B cell (primary cell): Measurements from ENCODE around the gene CLIP4. TPM values are rescaled to one million over a fixed set of nuclear protein-coding genes. Genes with fewer than 3 reads are reported as not detected.

Experiments
- ATAC-seq: fragments of 200-7000 bp; cut with Tn5 transposase; one replicate; pipeline ENCODE4 v1.10.0; 2021; ENCODE audit warnings: low read depth, mild to moderate bottlenecking, moderate number of reproducible peaks, moderate library complexity
- CTCF ChIA-PET: fragments of 350-600 bp; sonication (Branson Sonifier 250); formaldehyde crosslinking; loops from one replicate; lab custom pipeline; 2021; ENCODE audit warnings: antibody characterized with exemption, inconsistent platforms; lab: Charles Lee
- POLR2A ChIA-PET: fragments of 350-600 bp; sonication (Branson Sonifier 250); formaldehyde crosslinking; loops from one replicate; lab custom pipeline; 2021; ENCODE audit warnings: antibody characterized with exemption; lab: Charles Lee
- DNase-seq: peaks from one replicate; pipeline ENCODE4 v3.0.0; 2013
- H2AFZ ChIP-seq: 2 replicates; pipeline ENCODE4 v1.6.1; 2012; ENCODE audit warnings: mild to moderate bottlenecking, low read depth, low read length; ENCODE audit not compliant: insufficient read depth, poor library complexity, severe bottlenecking
- H3K27ac ChIP-seq, 2 donors: 1 replicate in 1 of 2; 2 replicates in 1 of 2; pipeline ENCODE4 v1.5.1; 2012 to 2013; ENCODE audit warnings: low read length in 2 of 2, mild to moderate bottlenecking in 2 of 2, moderate library complexity in 1 of 2
- H3K27me3 ChIP-seq, 4 experiments: fragments of 200-600 bp in 1 of 4; sonication (generic) in 1 of 4; replicated peaks in 1 of 4; 1 replicate in 2 of 4; 2 replicates in 2 of 4; pipeline versions ENCODE4 v1.6.1 to v1.7.0; 2013 to 2016; ENCODE audit warnings: low read length in 3 of 4, mild to moderate bottlenecking in 2 of 4, mixed read lengths in 1 of 4, moderate library complexity in 1 of 4; ENCODE audit not compliant: insufficient read depth in 4 of 4, control insufficient read depth in 3 of 4; ENCODE audit errors: control extremely low read depth in 1 of 4
- H3K36me3 ChIP-seq, 2 experiments: replicated peaks in 1 of 2; 1 replicate in 1 of 2; 2 replicates in 1 of 2; pipeline versions ENCODE4 v1.6.1 to v1.7.1; 2013; ENCODE audit warnings: low read length in 1 of 2; ENCODE audit not compliant: insufficient read depth in 2 of 2, control insufficient read depth in 1 of 2; ENCODE audit errors: control extremely low read depth in 1 of 2, extremely low read depth in 1 of 2
- H3K4me1 ChIP-seq, 2 donors: fragments of 200-600 bp in 1 of 2; sonication (generic) in 1 of 2; 1 replicate in 1 of 2; 2 replicates in 1 of 2; pipeline versions ENCODE4 v1.5.1 to v1.6.1; 2013 to 2017; ENCODE audit warnings: low read length in 2 of 2; ENCODE audit not compliant: control insufficient read depth in 2 of 2, insufficient read depth in 2 of 2
- H3K4me2 ChIP-seq: replicated peaks from 2 replicates; pipeline ENCODE3; 2012; ENCODE audit warnings: mild to moderate bottlenecking, low read depth, low read length; ENCODE audit not compliant: poor library complexity, severe bottlenecking
- H3K4me3 ChIP-seq, 5 experiments: fragments of 200-600 bp in 1 of 5; sonication (generic) in 1 of 5; 1 replicate in 3 of 5; 2 replicates in 2 of 5; pipeline versions ENCODE4 v1.5.1 to v1.7.0; 2011 to 2016; ENCODE audit warnings: low read length in 4 of 5, mild to moderate bottlenecking in 4 of 5, low read depth in 2 of 5, control low read depth in 1 of 5, moderate library complexity in 1 of 5; ENCODE audit not compliant: insufficient read depth in 1 of 5; ENCODE audit errors: control extremely low read depth in 1 of 5, extremely low read depth in 1 of 5
- H3K79me2 ChIP-seq: fragments of 200-600 bp; sonication (generic); one replicate; pipeline ENCODE4 v1.6.0; 2016; ENCODE audit warnings: low read length; ENCODE audit not compliant: control insufficient read depth, insufficient read depth
- H3K9ac ChIP-seq: fragments of 200-600 bp; sonication (generic); 2 replicates; pipeline ENCODE4 v1.6.1; 2017; ENCODE audit warnings: mild to moderate bottlenecking, low read length, moderate library complexity
- H3K9me3 ChIP-seq, 3 donors: one replicate each; pipeline versions ENCODE4 v1.6.1 to v1.7.1; 2013; ENCODE audit warnings: low read length in 2 of 3; ENCODE audit not compliant: control insufficient read depth in 2 of 3, insufficient read depth in 1 of 3; ENCODE audit errors: control extremely low read depth in 1 of 3
- H4K20me1 ChIP-seq: 2 replicates; pipeline ENCODE4 v1.6.0; 2012; ENCODE audit warnings: mild to moderate bottlenecking, low read length; ENCODE audit not compliant: insufficient read depth, control insufficient read depth, poor library complexity, severe bottlenecking
- H3K27ac Mint-ChIP-seq: one replicate; pipeline ENCODE4 v1.8.0; 2021; ENCODE audit warnings: mixed read lengths
- H3K27me3 Mint-ChIP-seq: one replicate; pipeline ENCODE4 v1.8.0; 2021; ENCODE audit warnings: mixed read lengths
- H3K4me1 Mint-ChIP-seq: one replicate; pipeline ENCODE4 v1.8.0; 2021; ENCODE audit warnings: mixed read lengths
- H3K4me3 Mint-ChIP-seq: one replicate; pipeline ENCODE4 v1.8.0; 2021; ENCODE audit warnings: mixed read lengths
- H3K9me3 Mint-ChIP-seq: one replicate; pipeline ENCODE4 v1.8.0; 2022; ENCODE audit warnings: mixed read lengths; ENCODE audit not compliant: insufficient read depth
- EZH2 ChIP-seq: IDR thresholded peaks from 2 replicates; pipeline ENCODE4 v1.6.1; 2012; ENCODE audit warnings: borderline replicate concordance, low read depth, mild to moderate bottlenecking, moderate library complexity, low read length; ENCODE audit not compliant: insufficient read depth, poor library complexity, severe bottlenecking
- WGBS: methylation state at CpG from one replicate; pipeline ENCODE4 v1.1.5; 2013; ENCODE audit warnings: missing lambda C conversion rate; ENCODE audit not compliant: insufficient coverage; 5-methylcytosine and 5-hydroxymethylcytosine counted together
- intact Hi-C: fragments of 100-400 bp; cut with micrococcal nuclease; formaldehyde crosslinking; loops from one replicate; pipeline ENCODE4 v1.10.0; 2022
- polyA plus RNA-seq: library from polyadenylated mRNA; depleted of rRNA; stranded (reverse); fragments of >200 nt; gene quantifications from 2 replicates; pipeline ENCODE4 v1.2.3, GENCODE V29; 2012
- total RNA-seq, 2 donors: library from RNA; stranded (reverse); fragments of 120-200 nt in 1 of 2; gene quantifications; 1 replicate in 1 of 2; 2 replicates in 1 of 2; pipeline versions ENCODE4 v1.2.3 to v1.2.4, GENCODE V29; 2013 to 2022
- TF ChIP-seq, protein P1 (sequence below): fragments of 200-600 bp; IDR thresholded peaks from one replicate; pipeline ENCODE4 v1.8.0; 2022; ENCODE audit warnings: antibody characterized with exemption, mild to moderate bottlenecking

The CLIP4 gene
- total and polyA plus RNA-seq, 2 donors (not counting 1 experiment from before 2014, with no cell fraction given): 4.0 to 20.8 TPM

DNA sequence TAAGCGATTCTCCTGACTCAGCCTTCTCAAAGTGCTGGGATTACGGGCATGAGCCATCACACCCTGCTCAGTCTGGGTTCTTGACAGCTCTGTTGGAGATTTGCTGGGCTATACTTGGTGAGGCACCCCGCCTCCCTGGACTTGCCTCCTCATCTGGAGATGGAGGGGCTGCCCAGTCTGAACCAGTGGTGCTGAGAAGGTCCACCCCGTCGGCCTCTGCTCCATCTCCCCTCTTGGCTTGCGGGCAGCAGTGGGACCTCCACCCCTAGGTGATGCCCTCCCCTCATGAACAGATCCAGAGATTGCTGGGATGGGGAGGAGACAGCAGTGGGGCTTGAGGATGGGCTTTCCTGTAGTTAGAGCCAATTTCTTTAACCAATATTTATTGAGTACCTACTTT lies 120.9 kb downstream of the CLIP4 start:
- Histone ChIP-seq H3K4me3 (no peak overlapping the region), H3K36me3 (no peaks in the 10 kb centered on the region), H3K4me1 (no peaks in the 10 kb centered on the region), H4K20me1 (no peaks in the 10 kb centered on the region), H3K9ac (no peak overlapping the region), H3K27me3 (peaks cover 0 to 7% (median 2%) of the 10 kb centered on the region in 4 experiments), H3K9me3 (no peaks in the 10 kb centered on the region), H3K79me2 (no peaks in the 10 kb centered on the region), H3K27ac (no peak overlapping the region), H2AFZ (no peak overlapping the region), H3K4me2 (no peak overlapping the region)
- WGBS: 80% methylated on average over 2 of the region's 6 CpGs
- ChIA-PET CTCF (no interaction called here), POLR2A (no interaction called here)
- H3K4me1 Mint-ChIP-seq: no peaks in the 10 kb centered on the region
- intact Hi-C loops: no loop called here
- TF ChIP-seq, protein P1, sequence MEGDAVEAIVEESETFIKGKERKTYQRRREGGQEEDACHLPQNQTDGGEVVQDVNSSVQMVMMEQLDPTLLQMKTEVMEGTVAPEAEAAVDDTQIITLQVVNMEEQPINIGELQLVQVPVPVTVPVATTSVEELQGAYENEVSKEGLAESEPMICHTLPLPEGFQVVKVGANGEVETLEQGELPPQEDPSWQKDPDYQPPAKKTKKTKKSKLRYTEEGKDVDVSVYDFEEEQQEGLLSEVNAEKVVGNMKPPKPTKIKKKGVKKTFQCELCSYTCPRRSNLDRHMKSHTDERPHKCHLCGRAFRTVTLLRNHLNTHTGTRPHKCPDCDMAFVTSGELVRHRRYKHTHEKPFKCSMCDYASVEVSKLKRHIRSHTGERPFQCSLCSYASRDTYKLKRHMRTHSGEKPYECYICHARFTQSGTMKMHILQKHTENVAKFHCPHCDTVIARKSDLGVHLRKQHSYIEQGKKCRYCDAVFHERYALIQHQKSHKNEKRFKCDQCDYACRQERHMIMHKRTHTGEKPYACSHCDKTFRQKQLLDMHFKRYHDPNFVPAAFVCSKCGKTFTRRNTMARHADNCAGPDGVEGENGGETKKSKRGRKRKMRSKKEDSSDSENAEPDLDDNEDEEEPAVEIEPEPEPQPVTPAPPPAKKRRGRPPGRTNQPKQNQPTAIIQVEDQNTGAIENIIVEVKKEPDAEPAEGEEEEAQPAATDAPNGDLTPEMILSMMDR: no peak
- TF ChIP-seq EZH2: no peak
- no peak for ATAC-seq
- no peak overlapping the region for H3K4me3 Mint-ChIP-seq
- H3K27me3 Mint-ChIP-seq: peaks cover 32% of the 10 kb centered on the region
- DNase-seq: no peak
- H3K27ac Mint-ChIP-seq: no peak overlapping the region
- H3K9me3 Mint-ChIP-seq: no peaks in the 10 kb centered on the region

DNA sequence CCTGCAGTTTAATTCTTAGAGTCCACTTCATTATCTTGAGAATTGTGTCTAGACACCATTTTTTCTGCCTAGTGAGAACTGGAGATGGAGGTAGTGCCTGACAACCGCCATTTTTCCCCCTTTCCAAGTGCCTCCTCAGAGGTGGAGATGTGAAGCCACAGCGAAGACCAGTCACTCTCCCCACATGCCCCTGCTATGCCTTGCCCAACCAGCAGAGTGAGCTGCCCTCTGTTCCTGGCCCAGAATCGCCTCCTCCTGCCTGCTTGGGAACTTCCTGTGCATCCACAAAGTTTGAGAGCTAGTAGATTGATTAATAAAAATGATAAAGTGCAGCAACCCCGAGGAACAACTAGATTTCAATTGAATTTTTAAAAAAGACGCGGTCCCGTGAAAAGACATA lies 123.3 kb downstream of the CLIP4 start:
- Histone ChIP-seq H3K27me3 (peaks cover 0 to 5% (median 1%) of the 10 kb centered on the region in 4 experiments), H3K79me2 (no peaks in the 10 kb centered on the region), H3K27ac (no peak overlapping the region), H4K20me1 (no peaks in the 10 kb centered on the region), H3K4me3 (no peak overlapping the region), H3K4me2 (no peak overlapping the region), H2AFZ (no peak overlapping the region), H3K36me3 (no peaks in the 10 kb centered on the region), H3K9me3 (no peaks in the 10 kb centered on the region), H3K4me1 (peaks cover 0 to 4% of the 10 kb centered on the region in 2 donors), H3K9ac (no peak overlapping the region)
- H3K9me3 Mint-ChIP-seq: no peaks in the 10 kb centered on the region
- no peak overlapping the region for H3K27ac Mint-ChIP-seq
- intact Hi-C loops: no loop called here
- H3K4me1 Mint-ChIP-seq: peaks cover 13% of the 10 kb centered on the region
- ChIA-PET POLR2A (no interaction called here), CTCF (no interaction called here)
- WGBS: 73% methylated on average over 2 of the region's 7 CpGs
- no peak for TF ChIP-seq EZH2
- TF ChIP-seq, protein P1: no peak
- DNase-seq (no peak), ATAC-seq (no peak)
- H3K27me3 Mint-ChIP-seq: peaks cover 32% of the 10 kb centered on the region
- H3K4me3 Mint-ChIP-seq: no peak overlapping the region

Other genes with a start within 250 kb of the CLIP4 start
- gene TRMT61B, start 245.1 kb upstream of the CLIP4 start, total RNA-seq: 20.3 and 23.0 TPM in 2 replicates
- 15.0 and 15.5 TPM in 2 replicates for gene TRMT61B, start 245.1 kb upstream of the CLIP4 start, polyA plus RNA-seq
- 48.6 and 51.0 TPM in 2 replicates for gene WDR43, start 220.7 kb upstream of the CLIP4 start, total RNA-seq
- gene WDR43, start 220.7 kb upstream of the CLIP4 start, polyA plus RNA-seq: 22.5 and 28.7 TPM in 2 replicates
- 0.25 and 0.58 TPM in 2 replicates for gene TOGARAM2, start 134.1 kb upstream of the CLIP4 start, total RNA-seq
- 0.33 and 0.61 TPM in 2 replicates for gene TOGARAM2, start 134.1 kb upstream of the CLIP4 start, polyA plus RNA-seq
- not detected in 2 replicates for gene PCARE, start 40.9 kb upstream of the CLIP4 start, total RNA-seq
- not detected in 2 replicates for gene PCARE, start 40.9 kb upstream of the CLIP4 start, polyA plus RNA-seq